Mononuclear cell (primary cell): ENCODE data around the gene SPAAR. TPM values are rescaled to one million over a fixed set of nuclear protein-coding genes. Genes with fewer than 3 reads are reported as not detected.

Experiments
- H3K27me3 ChIP-seq: 2 replicates; pipeline ENCODE4 v1.6.0; 2011; ENCODE audit warnings: low read length, control low read depth; ENCODE audit not compliant: insufficient read depth
- H3K4me1 ChIP-seq: 2 replicates; pipeline ENCODE4 v1.5.1; 2011; ENCODE audit warnings: mild to moderate bottlenecking, low read length, control low read depth; ENCODE audit not compliant: insufficient read depth
- H3K4me3 ChIP-seq: 2 replicates; pipeline ENCODE4 v1.5.1; 2011; ENCODE audit warnings: mild to moderate bottlenecking, low read length, moderate library complexity
- H3K9me3 ChIP-seq: 2 replicates; pipeline ENCODE4 v1.5.1; 2011; ENCODE audit warnings: low read depth, mild to moderate bottlenecking, control low read depth, low read length
- total RNA-seq: library from RNA; depleted of rRNA; stranded (reverse); fragments of >200 nt; gene quantifications from one replicate; pipeline ENCODE4 v1.2.3, GENCODE V29; 2012

Gene SPAAR
- total RNA-seq, 1 donor: not detected

GRCh38 chr9:35944173-35944572 is 34.9 kb downstream of the SPAAR start:
- Histone ChIP-seq H3K27me3 (no peaks in the 10 kb centered on the region), H3K4me1 (peaks cover 13% of the 10 kb centered on the region), H3K9me3 (no peaks in the 10 kb centered on the region), H3K4me3 (no peak overlapping the region)

GRCh38 chr9:35944841-35945240 is 35.6 kb downstream of the SPAAR start:
- Histone ChIP-seq H3K9me3 (no peaks in the 10 kb centered on the region), H3K4me1 (peaks cover 13% of the 10 kb centered on the region), H3K4me3 (no peak overlapping the region), H3K27me3 (no peaks in the 10 kb centered on the region)

GRCh38 chr9:35945341-35946018 is 36.2 kb downstream of the SPAAR start:
- H3K4me1 ChIP-seq: peaks cover 13% of the 10 kb centered on the region
- no peaks in the 10 kb centered on the region for H3K27me3 ChIP-seq
- no peak overlapping the region for H3K4me3 ChIP-seq
- H3K9me3 ChIP-seq: no peaks in the 10 kb centered on the region

GRCh38 chr9:35948451-35948850 is 39.2 kb downstream of the SPAAR start:
- Histone ChIP-seq H3K27me3 (peaks cover 4% of the 10 kb centered on the region), H3K4me3 (no peak overlapping the region), H3K4me1 (peaks cover 6% of the 10 kb centered on the region), H3K9me3 (no peaks in the 10 kb centered on the region)

GRCh38 chr9:35948901-35949318 is 39.6 kb downstream of the SPAAR start:
- H3K27me3 ChIP-seq: peaks cover 8% of the 10 kb centered on the region
- no peak overlapping the region for H3K4me3 ChIP-seq
- no peaks in the 10 kb centered on the region for H3K9me3 ChIP-seq
- H3K4me1 ChIP-seq: peaks cover 6% of the 10 kb centered on the region

GRCh38 chr9:35951736-35952135 is 42.4 kb downstream of the SPAAR start:
- Histone ChIP-seq H3K27me3 (peaks cover 11% of the 10 kb centered on the region), H3K9me3 (no peaks in the 10 kb centered on the region), H3K4me3 (no peak overlapping the region), H3K4me1 (no peaks in the 10 kb centered on the region)

- Histone ChIP-seq H3K4me1 (no peaks in the 10 kb centered on the region), H3K4me3 (no peak overlapping the region), H3K27me3 (peaks cover 11% of the 10 kb centered on the region), H3K9me3 (no peaks in the 10 kb centered on the region)
These were observed 43.4 kb downstream of the SPAAR start for GRCh38 chr9:35952526-35953191.

GRCh38 chr9:35954942-35955546 is 45.8 kb downstream of the SPAAR start:
- H3K4me1 ChIP-seq: no peaks in the 10 kb centered on the region
- peaks cover 11% of the 10 kb centered on the region for H3K27me3 ChIP-seq

GRCh38 chr9:35956651-35957050 is 47.4 kb downstream of the SPAAR start:
- Histone ChIP-seq H3K27me3 (peaks cover 11% of the 10 kb centered on the region), H3K9me3 (no peaks in the 10 kb centered on the region), H3K4me3 (no peak overlapping the region), H3K4me1 (no peaks in the 10 kb centered on the region)

More at GRCh38 chr9:35954942-35955546, 45.8 kb downstream of the SPAAR start:
- H3K9me3 ChIP-seq: no peaks in the 10 kb centered on the region
- H3K4me3 ChIP-seq: no peak overlapping the region

- no peaks in the 10 kb centered on the region for H3K9me3 ChIP-seq
- H3K4me1 ChIP-seq: no peaks in the 10 kb centered on the region
- H3K4me3 ChIP-seq: no peak within 1 kb of the TSS
- H3K27me3 ChIP-seq: peaks cover 8% of the 10 kb centered on the region
These were observed 49.0 kb downstream of the SPAAR start, which contains the start of gene OR2S2 for GRCh38 chr9:35958104-35958837. OR2S2 (minus strand) TSS chr9:35958154; CDS start chr9:35958098, 56 bp downstream.

GRCh38 chr9:35960039-35960655 is 50.9 kb downstream of the SPAAR start:
- H3K4me3 ChIP-seq: no peak overlapping the region
- peaks cover 4% of the 10 kb centered on the region for H3K27me3 ChIP-seq
- no peaks in the 10 kb centered on the region for H3K4me1 ChIP-seq
- no peaks in the 10 kb centered on the region for H3K9me3 ChIP-seq

Other genes with a start within 250 kb of the SPAAR start
- gene ARHGEF39, start 244.3 kb upstream of the SPAAR start, total RNA-seq: 0.10 TPM
- gene CA9, start 235.6 kb upstream of the SPAAR start, total RNA-seq: not detected
- 7.3 TPM for gene TPM2, start 219.6 kb upstream of the SPAAR start, total RNA-seq
- 195 TPM for gene TLN1, start 177.3 kb upstream of the SPAAR start, total RNA-seq
- gene CREB3, start 176.8 kb upstream of the SPAAR start, total RNA-seq: 15.7 TPM
- 13.4 TPM for gene GBA2, start 160.3 kb upstream of the SPAAR start, total RNA-seq
- gene RGP1, start 160.2 kb upstream of the SPAAR start, total RNA-seq: 6.6 TPM
- gene MSMP, start 155.2 kb upstream of the SPAAR start, total RNA-seq: not detected
- 1.2 TPM for gene NPR2, start 117.9 kb upstream of the SPAAR start, total RNA-seq
- gene SPAG8, start 97.2 kb upstream of the SPAAR start, total RNA-seq: 0.42 TPM
- gene HINT2, start 94.4 kb upstream of the SPAAR start, total RNA-seq: 10.7 TPM
- gene FAM221B, start 80.8 kb upstream of the SPAAR start, total RNA-seq: not detected
- gene TMEM8B, start 80.3 kb upstream of the SPAAR start, total RNA-seq: 2.0 TPM
- not detected for gene OR13J1, start 39.1 kb upstream of the SPAAR start, total RNA-seq
- gene HRCT1, start 3.3 kb upstream of the SPAAR start, total RNA-seq: not detected
- gene OR2S2, start 48.7 kb downstream of the SPAAR start, total RNA-seq: not detected
- 9.2 TPM for gene RECK, start 127.4 kb downstream of the SPAAR start, total RNA-seq
- gene GLIPR2, start 227.2 kb downstream of the SPAAR start, total RNA-seq: 86.0 TPM